ENCODE data around the gene PFDN6. TPM values are rescaled to one million over a fixed set of nuclear protein-coding genes. Genes with fewer than 3 reads are reported as not detected.

PFDN6 gene
- total and polyA plus RNA-seq, 10 of the 15 experiments (the other 5 are each of a cell fraction or from before 2014, with no cell fraction given) = 3.1 to 168 (median 82.6) TPM

GRCh38 chr6:33298773-33299236 is 9.4 kb downstream of the PFDN6 start, which contains the start of gene RGL2 (continued):
- TF ChIP-seq NFYB (IDR thresholded peaks at IDR 0.05; ENCODE audit: insufficient read depth, low read depth, low read length) = no peak
- no peak for TF ChIP-seq ETV6 (conservative IDR thresholded peaks at IDR 0.05 in 1 of 2, IDR thresholded peaks at IDR 0.05 in 1 of 2; ENCODE audit: borderline replicate concordance in 1 of 2, low read depth in 1 of 2)
- TF ChIP-seq SIX5 (IDR thresholded peaks at IDR 0.05; ENCODE audit: low read depth, low read length, severe bottlenecking) = no peak
- TF ChIP-seq WRNIP1 (IDR thresholded peaks at IDR 0.05; ENCODE audit: borderline replicate concordance, low read depth, low read length) = no peak
- TF ChIP-seq EZH2 (IDR thresholded peaks at IDR 0.05; ENCODE audit: borderline replicate concordance, control insufficient read depth, low read depth, low read length) = no peak
- TF ChIP-seq BHLHE40 (IDR thresholded peaks at IDR 0.05; ENCODE audit: borderline replicate concordance in 1 of 2, low read depth in 2 of 2, low read length in 1 of 2) = peak in 1 of 2 experiments; percentile 19; a peak in 1 of 4 replicates
- TF ChIP-seq HDAC2 (IDR thresholded peaks at IDR 0.05) = no peak
- no peak for TF ChIP-seq BRCA1 (IDR thresholded peaks at IDR 0.05; ENCODE audit: low read depth, low read length)
- TF ChIP-seq SIN3A (IDR thresholded peaks at IDR 0.05; ENCODE audit: low read depth, low read length) = 0 out of 2 replicates have a peak, but pooled peaks have one; percentile 27
- no peak for TF ChIP-seq POLR2AphosphoS5 (IDR thresholded peaks at IDR 0.05; ENCODE audit: low read length)
- no peak for TF ChIP-seq RB1 (IDR thresholded peaks at IDR 0.05; ENCODE audit: borderline replicate concordance)
- TF ChIP-seq SRF (IDR thresholded peaks at IDR 0.05; ENCODE audit: low read depth in 2 of 2, low read length in 2 of 2) = 0 out of 4 replicates have a peak, but pooled peaks of 1 of the 2 experiments have one; percentile 7
- TF ChIP-seq ATF7 (IDR thresholded peaks at IDR 0.05; ENCODE audit: low read depth) = no peak
- TF ChIP-seq, protein P1, sequence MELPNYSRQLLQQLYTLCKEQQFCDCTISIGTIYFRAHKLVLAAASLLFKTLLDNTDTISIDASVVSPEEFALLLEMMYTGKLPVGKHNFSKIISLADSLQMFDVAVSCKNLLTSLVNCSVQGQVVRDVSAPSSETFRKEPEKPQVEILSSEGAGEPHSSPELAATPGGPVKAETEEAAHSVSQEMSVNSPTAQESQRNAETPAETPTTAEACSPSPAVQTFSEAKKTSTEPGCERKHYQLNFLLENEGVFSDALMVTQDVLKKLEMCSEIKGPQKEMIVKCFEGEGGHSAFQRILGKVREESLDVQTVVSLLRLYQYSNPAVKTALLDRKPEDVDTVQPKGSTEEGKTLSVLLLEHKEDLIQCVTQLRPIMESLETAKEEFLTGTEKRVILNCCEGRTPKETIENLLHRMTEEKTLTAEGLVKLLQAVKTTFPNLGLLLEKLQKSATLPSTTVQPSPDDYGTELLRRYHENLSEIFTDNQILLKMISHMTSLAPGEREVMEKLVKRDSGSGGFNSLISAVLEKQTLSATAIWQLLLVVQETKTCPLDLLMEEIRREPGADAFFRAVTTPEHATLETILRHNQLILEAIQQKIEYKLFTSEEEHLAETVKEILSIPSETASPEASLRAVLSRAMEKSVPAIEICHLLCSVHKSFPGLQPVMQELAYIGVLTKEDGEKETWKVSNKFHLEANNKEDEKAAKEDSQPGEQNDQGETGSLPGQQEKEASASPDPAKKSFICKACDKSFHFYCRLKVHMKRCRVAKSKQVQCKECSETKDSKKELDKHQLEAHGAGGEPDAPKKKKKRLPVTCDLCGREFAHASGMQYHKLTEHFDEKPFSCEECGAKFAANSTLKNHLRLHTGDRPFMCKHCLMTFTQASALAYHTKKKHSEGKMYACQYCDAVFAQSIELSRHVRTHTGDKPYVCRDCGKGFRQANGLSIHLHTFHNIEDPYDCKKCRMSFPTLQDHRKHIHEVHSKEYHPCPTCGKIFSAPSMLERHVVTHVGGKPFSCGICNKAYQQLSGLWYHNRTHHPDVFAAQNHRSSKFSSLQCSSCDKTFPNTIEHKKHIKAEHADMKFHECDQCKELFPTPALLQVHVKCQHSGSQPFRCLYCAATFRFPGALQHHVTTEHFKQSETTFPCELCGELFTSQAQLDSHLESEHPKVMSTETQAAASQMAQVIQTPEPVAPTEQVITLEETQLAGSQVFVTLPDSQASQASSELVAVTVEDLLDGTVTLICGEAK (IDR thresholded peaks at IDR 0.05; ENCODE audit: borderline replicate concordance) = no peak
- TF ChIP-seq, protein P2, sequence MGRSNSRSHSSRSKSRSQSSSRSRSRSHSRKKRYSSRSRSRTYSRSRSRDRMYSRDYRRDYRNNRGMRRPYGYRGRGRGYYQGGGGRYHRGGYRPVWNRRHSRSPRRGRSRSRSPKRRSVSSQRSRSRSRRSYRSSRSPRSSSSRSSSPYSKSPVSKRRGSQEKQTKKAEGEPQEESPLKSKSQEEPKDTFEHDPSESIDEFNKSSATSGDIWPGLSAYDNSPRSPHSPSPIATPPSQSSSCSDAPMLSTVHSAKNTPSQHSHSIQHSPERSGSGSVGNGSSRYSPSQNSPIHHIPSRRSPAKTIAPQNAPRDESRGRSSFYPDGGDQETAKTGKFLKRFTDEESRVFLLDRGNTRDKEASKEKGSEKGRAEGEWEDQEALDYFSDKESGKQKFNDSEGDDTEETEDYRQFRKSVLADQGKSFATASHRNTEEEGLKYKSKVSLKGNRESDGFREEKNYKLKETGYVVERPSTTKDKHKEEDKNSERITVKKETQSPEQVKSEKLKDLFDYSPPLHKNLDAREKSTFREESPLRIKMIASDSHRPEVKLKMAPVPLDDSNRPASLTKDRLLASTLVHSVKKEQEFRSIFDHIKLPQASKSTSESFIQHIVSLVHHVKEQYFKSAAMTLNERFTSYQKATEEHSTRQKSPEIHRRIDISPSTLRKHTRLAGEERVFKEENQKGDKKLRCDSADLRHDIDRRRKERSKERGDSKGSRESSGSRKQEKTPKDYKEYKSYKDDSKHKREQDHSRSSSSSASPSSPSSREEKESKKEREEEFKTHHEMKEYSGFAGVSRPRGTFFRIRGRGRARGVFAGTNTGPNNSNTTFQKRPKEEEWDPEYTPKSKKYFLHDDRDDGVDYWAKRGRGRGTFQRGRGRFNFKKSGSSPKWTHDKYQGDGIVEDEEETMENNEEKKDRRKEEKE (IDR thresholded peaks at IDR 0.05) = no peak
- TF ChIP-seq CHD2 (IDR thresholded peaks at IDR 0.05; ENCODE audit: borderline replicate concordance, low read depth, low read length) = no peak; the same call in 1 of the 2 replicates
- TF ChIP-seq, protein P3, sequence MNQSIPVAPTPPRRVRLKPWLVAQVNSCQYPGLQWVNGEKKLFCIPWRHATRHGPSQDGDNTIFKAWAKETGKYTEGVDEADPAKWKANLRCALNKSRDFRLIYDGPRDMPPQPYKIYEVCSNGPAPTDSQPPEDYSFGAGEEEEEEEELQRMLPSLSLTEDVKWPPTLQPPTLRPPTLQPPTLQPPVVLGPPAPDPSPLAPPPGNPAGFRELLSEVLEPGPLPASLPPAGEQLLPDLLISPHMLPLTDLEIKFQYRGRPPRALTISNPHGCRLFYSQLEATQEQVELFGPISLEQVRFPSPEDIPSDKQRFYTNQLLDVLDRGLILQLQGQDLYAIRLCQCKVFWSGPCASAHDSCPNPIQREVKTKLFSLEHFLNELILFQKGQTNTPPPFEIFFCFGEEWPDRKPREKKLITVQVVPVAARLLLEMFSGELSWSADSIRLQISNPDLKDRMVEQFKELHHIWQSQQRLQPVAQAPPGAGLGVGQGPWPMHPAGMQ (IDR thresholded peaks at IDR 0.05; ENCODE audit: borderline replicate concordance) = no peak
